ENCODE measurements around the gene C9orf153.

The C9orf153 gene

DNA sequence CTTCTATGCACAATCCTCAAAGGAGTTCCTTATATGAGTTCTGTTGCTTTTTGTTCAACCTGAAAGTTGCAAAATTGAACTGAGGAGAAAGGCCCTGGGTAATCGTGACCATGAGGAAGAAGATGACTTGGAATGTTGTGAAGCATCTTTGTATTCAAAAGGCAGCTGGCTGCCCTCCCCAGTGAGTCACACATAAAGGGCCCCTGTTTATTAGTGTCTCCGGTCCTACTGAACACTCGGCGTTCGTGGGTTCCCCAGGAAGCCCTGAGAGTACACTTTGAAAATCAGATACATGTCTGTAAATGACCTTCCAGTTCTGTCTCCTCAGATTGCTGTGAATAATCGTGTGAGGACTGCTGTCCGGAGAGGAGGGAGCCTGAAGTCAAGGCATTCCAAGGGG, 73.6 kb downstream of the C9orf153 start:
- DNase-seq: no peak

DNA sequence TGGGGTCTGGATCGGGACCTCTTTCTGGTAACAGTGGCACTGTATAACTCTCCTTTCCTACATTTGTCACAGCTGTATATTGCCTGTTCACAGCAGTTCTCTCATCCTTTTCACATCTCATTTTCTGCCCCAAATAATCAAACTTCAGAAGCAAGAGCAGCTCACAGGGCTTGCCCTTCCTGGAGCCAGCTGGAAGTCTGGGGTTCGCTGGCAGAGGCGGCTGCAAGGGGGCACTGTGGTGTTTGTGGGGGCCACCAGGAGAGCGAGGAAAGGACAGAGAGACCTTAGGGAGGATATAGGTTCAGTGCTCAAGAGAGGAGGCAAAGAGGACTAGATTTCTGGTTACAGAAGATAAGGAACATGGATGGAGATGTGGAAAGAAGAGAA, 75.3 kb downstream of the C9orf153 start:
- no peak for DNase-seq

DNA sequence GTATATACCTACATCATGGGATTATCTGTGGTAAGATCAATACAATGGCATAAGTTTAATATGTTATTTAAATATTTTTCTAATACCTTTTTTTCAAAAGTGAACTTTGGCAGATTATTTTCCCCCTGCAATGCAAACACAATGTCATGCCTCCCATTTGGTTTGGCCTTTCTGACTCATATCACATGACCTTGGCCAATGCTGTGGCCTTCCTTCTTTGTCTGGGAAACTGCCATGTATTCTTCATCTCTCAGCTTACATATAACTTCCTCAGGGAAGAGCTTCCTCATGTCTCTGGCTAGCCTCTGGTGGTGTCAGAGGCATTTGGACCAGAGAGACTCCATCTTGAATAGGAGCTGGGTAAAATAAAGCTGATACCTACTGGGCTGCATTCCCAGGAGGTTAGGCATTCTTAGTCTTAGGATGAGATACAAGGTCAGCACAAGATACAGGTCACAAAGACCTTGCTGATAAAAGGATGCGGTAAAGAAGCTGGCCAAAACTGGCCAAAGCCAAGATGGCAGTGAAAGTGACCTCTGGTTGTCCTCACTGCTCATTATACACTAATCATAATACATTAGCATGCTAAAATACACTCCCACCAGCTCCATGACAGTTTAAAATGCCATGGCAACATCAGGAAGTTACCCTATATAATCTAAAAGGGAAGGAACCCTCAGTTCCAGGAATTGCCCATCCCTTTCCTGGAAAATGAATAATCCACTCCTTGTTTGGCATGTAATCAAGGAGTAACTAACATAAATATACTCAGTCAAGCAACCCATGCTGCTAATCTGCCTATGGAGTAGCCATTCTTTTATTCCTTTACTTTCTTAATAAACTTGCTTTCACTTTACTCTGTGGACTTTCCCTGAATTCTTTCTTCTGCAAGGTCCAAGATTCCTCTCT, 76.0 kb downstream of the C9orf153 start:
- DNase-seq: no peak

DNA sequence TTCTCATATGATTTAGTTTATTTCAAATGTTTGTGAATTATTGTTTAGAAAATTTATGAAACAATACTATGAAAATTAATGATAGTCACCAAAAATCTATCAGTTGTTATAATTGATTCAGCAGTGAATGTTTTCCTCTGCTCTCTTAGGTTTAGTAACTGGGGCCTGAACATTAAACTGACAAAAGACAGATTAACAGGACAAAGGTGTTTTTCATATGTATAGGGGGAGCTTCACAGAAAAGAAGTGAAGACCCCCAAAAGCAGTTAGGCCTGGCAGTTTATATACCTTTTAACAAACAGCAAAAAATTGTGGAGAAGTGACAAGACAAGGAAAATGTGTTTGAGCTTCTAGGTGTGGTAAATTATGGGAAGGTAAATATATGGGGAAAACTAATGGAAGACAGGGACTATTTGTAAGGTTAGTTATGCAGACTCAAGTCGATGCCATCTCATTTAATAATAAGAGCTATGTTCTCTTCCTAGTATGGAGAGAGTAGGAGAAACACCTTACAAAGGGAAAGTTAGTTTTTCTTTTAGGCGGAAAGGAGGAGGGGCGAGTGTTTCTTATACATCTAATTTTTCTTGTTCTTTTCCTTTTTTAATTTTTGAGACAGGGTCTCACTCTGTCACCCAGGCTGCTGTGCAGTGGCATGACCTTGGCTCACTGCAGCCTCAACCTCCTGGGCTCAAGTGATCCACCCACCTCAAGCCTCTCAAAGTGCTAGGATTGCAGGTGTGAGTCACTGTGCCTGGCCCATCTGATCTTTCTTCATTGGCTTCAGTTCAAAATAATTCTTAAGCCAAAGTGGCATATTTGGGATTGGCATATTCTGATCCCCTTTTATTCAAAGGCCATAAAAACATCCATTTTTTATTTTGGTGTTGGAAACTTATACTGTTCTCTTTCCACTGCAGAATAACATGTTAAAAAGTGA, 77.8 kb downstream of the C9orf153 start:
- DNase-seq: no peak

DNA sequence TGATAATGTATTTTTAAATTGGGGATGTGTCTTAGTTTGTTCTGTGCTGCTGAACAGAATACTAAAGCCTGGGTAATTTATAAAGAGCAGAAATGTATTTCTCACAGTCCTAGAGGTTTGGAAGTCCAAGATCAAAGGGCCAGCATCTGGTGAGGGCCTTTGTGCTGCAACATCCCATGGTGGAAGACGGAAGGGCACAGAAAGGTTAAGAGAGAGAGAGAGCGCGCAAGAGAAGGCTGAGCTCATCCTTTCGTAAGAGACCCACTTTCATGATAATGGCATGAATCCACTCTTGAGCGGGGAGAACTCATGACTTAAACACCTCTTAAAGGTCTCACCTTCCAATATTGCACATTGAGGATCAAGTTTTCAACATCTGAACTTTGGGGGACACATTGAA, 81.0 kb downstream of the C9orf153 start:
- DNase-seq: no peak

DNA sequence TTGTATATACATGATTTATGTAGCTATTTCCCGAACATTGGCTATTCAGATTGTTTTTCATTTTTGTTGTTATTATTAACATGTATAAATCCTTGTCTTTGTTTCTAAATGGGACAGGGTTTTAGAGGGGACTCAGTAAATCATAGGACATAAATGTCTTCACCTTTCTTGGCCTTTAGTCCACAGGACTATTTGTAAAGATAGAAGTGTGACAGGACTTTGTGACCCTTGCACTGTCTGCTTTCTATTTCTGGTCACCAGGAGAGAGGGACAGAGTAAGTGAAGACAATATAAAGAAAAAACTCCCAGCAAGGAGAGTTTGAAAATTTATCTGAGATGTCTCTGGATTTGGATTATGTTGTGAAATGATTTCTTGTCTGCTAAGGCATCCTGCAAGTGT, 81.5 kb downstream of the C9orf153 start:
- DNase-seq: no peak

DNA sequence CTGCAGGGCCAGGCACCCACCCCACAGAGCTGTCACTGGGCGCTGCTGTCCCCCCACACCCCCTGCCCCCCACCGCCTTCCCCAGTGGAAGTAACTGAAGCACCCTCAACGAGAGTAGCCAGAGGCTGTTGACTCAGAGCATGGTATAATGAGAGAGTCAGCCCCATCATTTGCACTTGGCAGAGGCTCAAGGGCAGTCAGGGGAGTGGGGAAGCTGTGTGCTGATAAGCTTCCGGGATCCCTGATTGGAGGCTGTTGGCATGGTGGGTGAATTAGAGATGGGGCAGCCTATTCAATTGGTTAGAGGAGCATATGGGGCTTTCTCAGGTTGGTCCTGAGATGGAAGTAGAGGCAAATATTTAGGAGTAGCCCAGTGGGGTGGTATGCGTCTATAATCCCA, 83.0 kb downstream of the C9orf153 start:
- no peak for DNase-seq

DNA sequence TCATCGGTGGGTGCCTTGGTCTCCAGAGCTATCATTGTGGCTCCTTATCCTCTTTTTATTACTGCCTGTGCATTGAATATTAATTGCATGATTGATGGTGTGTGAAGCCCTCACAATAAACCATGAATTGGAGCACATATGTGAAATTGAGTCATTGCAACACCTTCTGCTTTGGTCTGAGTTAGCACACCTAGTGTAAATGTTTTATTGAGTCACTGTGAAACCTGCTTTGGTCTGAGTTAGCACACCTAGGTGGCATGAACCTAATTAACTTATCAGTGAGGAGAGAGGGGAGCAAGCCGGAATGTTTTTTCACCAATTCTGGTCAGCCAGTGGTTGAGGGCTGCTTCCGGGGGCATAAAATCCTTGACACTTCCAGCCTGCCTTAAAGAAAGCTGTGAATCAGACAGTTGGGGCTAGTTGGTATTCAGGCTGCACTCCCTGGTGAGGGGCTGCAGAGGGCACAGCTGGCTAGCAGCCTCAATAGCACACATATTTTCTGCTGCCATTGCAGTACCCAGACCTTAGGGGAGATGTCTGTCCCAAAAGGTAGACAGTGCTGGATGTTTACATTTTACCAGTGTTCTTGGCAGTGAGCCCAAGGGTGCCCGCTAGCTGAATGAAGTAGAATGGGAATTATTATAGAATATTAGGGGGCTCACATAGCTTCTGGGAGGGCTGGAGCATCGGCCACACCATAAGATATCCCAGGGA, 83.6 kb downstream of the C9orf153 start:
- no peak for DNase-seq

DNA sequence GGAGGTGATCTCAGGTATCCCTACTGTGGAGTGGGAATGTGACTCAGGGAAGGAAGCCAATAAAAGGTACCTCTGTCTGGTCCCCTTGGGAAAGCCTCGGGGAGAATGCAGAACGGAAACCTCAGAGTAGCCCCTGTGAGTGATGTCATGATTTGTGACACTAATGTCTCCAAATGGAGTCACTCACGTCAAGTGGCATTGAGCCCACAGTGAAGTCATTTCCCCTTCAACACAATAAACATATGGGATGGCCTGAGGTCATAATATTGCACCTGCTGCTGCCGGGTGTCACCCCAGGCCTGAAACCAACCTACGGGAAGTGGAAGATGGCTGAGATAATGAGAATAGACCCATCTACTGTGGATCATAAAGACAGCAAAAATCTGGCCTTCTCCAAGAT, 84.2 kb downstream of the C9orf153 start:
- DNase-seq: no peak
